GM12878 (cell line): ENCODE results near the gene KCNQ1. TPM values are rescaled to one million over a fixed set of nuclear protein-coding genes. Genes with fewer than 3 reads are reported as not detected.

ENCODE experiments used
- ATAC-seq: fragments of 200-7000 bp; cut with Tn5 transposase; 3 replicates; pipeline ENCODE4 v1.9.1; 2020; ENCODE audit warnings: mild to moderate bottlenecking, moderate library complexity
- BruUV-seq: library from RNA; stranded (reverse); fragments of 400-500 nt; replicated peaks from 2 replicates; lab custom pipeline; 2021; lab: Mats Ljungman, UMichigan
- CTCF ChIA-PET: fragments of 300-600 bp; sonication (Branson Sonifier 250); formaldehyde crosslinking; extraction: SDS; loops from one replicate; lab custom pipeline; 2021; ENCODE audit warnings: inconsistent platforms; lab: Yijun Ruan, JAX
- POLR2A ChIA-PET: fragments of 350-600 bp; formaldehyde crosslinking; extraction: SDS; loops from one replicate; lab custom pipeline; 2021; ENCODE audit warnings: inconsistent platforms; lab: Charles Lee
- RAD21 ChIA-PET: fragments of 300-600 bp; sonication (Branson Sonifier 250); formaldehyde crosslinking; loops from one replicate; lab custom pipeline; 2023; ENCODE audit warnings: antibody characterized with exemption; ENCODE audit not compliant: unreplicated experiment; lab: Charles Lee
- SMC1A ChIA-PET: fragments of 300-600 bp; sonication (Branson Sonifier 250); formaldehyde crosslinking; loops from one replicate; lab custom pipeline; 2023; ENCODE audit not compliant: unreplicated experiment, uncharacterized antibody; lab: Charles Lee
- DNase-seq: peaks from one replicate; pipeline ENCODE4 v3.0.0-alpha.2; 2011; ENCODE audit warnings: low read depth, low spot score
- FAIRE-seq: peaks from 3 replicates; lab custom pipeline; 2011; peaks lifted over from hg19 to GRCh38; lab: Jason Lieb, UNC
- H2AFZ ChIP-seq: 2 replicates; pipeline ENCODE4 v1.6.0; 2011; ENCODE audit warnings: low read depth, low read length, control low read depth; ENCODE audit not compliant: control insufficient read depth
- H3K27ac ChIP-seq: 2 replicates; pipeline ENCODE4 v1.5.1; 2011; ENCODE audit warnings: control low read depth; ENCODE audit not compliant: control insufficient read depth, insufficient read depth
- H3K27me3 ChIP-seq, 2 experiments: replicated peaks in 1 of 2; 2 replicates each; pipeline versions ENCODE4 v1.6.0 to v1.6.1; 2011; ENCODE audit warnings: low read length in 1 of 2; ENCODE audit not compliant: control insufficient read depth in 2 of 2, insufficient read depth in 2 of 2
- H3K36me3 ChIP-seq, 2 experiments: 2 replicates each; pipeline ENCODE4 v1.5.1; 2011; ENCODE audit warnings: low read length in 1 of 2; ENCODE audit not compliant: control insufficient read depth in 2 of 2, insufficient read depth in 2 of 2
- H3K4me1 ChIP-seq: 2 replicates; pipeline ENCODE4 v1.6.1; 2011; ENCODE audit warnings: mild to moderate bottlenecking, low read length, moderate library complexity, mixed read lengths; ENCODE audit not compliant: control insufficient read depth, insufficient read depth
- H3K4me2 ChIP-seq: 2 replicates; pipeline ENCODE4 v1.6.0; 2011; ENCODE audit warnings: control low read depth; ENCODE audit not compliant: control insufficient read depth, insufficient read depth
- H3K4me3 ChIP-seq: fragments of 200-600 bp; sonication (generic); 2 replicates; pipeline ENCODE4 v1.5.1; 2016
- H3K79me2 ChIP-seq: 2 replicates; pipeline ENCODE4 v1.6.0; 2011; ENCODE audit warnings: low read length; ENCODE audit not compliant: control insufficient read depth, insufficient read depth
- H3K9ac ChIP-seq: 2 replicates; pipeline ENCODE4 v1.8.0; 2011; ENCODE audit warnings: low read length, control low read depth, mixed read lengths; ENCODE audit not compliant: control insufficient read depth, insufficient read depth
- H3K9me3 ChIP-seq: replicated peaks from 3 replicates; pipeline ENCODE4 v1.5.1; 2011; ENCODE audit warnings: mild to moderate bottlenecking, low read length; ENCODE audit not compliant: control insufficient read depth, insufficient read depth
- H4K20me1 ChIP-seq: 2 replicates; pipeline ENCODE4 v1.6.0; 2011; ENCODE audit not compliant: control insufficient read depth, insufficient read depth
- ATF7 ChIP-seq: fragments of 450-650 bp; IDR thresholded peaks from 2 replicates; pipeline ENCODE4 v1.6.1; 2016; ENCODE audit warnings: low read depth, mild to moderate bottlenecking
- CBX5 ChIP-seq: sonication (generic); IDR thresholded peaks from 2 replicates; pipeline ENCODE4 v1.6.1; 2016; ENCODE audit warnings: low read depth, moderate library complexity, mild to moderate bottlenecking, inconsistent platforms
- FOS ChIP-seq: IDR thresholded peaks from 3 replicates; pipeline ENCODE4 v1.6.1; 2011; ENCODE audit warnings: borderline replicate concordance; ENCODE audit not compliant: insufficient read length; ENCODE audit errors: extremely low read depth
- KLF5 ChIP-seq: fragments of 450-650 bp; IDR thresholded peaks from 2 replicates; pipeline ENCODE4 v1.6.1; 2014; ENCODE audit warnings: mild to moderate bottlenecking; ENCODE audit not compliant: partially characterized antibody
- MLLT1 ChIP-seq: fragments of 450-650 bp; IDR thresholded peaks from 2 replicates; pipeline ENCODE4 v1.6.1; 2016; ENCODE audit warnings: mild to moderate bottlenecking
- MTA3 ChIP-seq: IDR thresholded peaks from 2 replicates; pipeline ENCODE4 v1.6.1; 2012; ENCODE audit warnings: low read length, inconsistent platforms, borderline replicate concordance
- NKRF ChIP-seq: fragments of 450-650 bp; conservative IDR thresholded peaks from 2 replicates; pipeline ENCODE4 v1.6.1; 2017; ENCODE audit warnings: mild to moderate bottlenecking, moderate library complexity
- NR2C1 ChIP-seq: fragments of 450-650 bp; IDR thresholded peaks from 2 replicates; pipeline ENCODE4 v1.6.1; 2017; ENCODE audit warnings: antibody characterized with exemption, mild to moderate bottlenecking, moderate library complexity
- RELA ChIP-seq: fragments of 450-650 bp; IDR thresholded peaks from 2 replicates; pipeline ENCODE4 v1.8.0; 2014; ENCODE audit warnings: borderline replicate concordance; ENCODE audit not compliant: partially characterized antibody
- TCF7 ChIP-seq: IDR thresholded peaks from 2 replicates; pipeline ENCODE4 v1.6.1; 2014; ENCODE audit warnings: antibody characterized with exemption, borderline replicate concordance
- WGBS: methylation state at CpG from one replicate; pipeline ENCODE4 v1.1.6; 2016; ENCODE audit warnings: low lambda C conversion rate; ENCODE audit not compliant: insufficient replicate concordance, insufficient coverage; ENCODE audit errors: missing lambda C conversion rate; 5-methylcytosine and 5-hydroxymethylcytosine counted together
- in situ Hi-C: fragments of 300-500 bp; cut with MboI; formaldehyde crosslinking; loops from 9 replicates; pipeline ENCODE4 v1.14.3; 2018; ENCODE audit warnings: mixed read lengths
- intact Hi-C: fragments of 100-400 bp; cut with micrococcal nuclease; formaldehyde crosslinking; loops from one replicate; pipeline ENCODE4 v1.14.2; 2022; ENCODE audit not compliant: unreplicated experiment
- polyA plus RNA-seq, 11 experiments: library from polyadenylated mRNA; depleted of rRNA in 4 of 11; unstranded in 6 of 11; stranded (reverse) in 5 of 11; fragments of >200 nt; fragmentation: Nextera tagmentation in 4 of 11; fragmentation: Illumina TruSeq in 1 of 11; extraction: Ambion mirVana in 4 of 11; extraction: Trizol in 1 of 11; gene quantifications; 1 replicate in 1 of 11; 2 replicates in 10 of 11; pipeline versions ENCODE4 v1.2.1 to v1.2.3, GENCODE V29; 2011 to 2016; ENCODE audit warnings: inconsistent platforms in 2 of 11, missing spikeins in 2 of 11, low read depth in 1 of 11
- total RNA-seq, 4 experiments: library from RNA; depleted of rRNA in 3 of 4; stranded (reverse); fragments of >200 nt in 3 of 4; fragmentation: Illumina TruSeq in 1 of 4; extraction: Trizol in 1 of 4; gene quantifications; 2 replicates each; pipeline versions ENCODE4 v1.2.1 to v1.2.3, GENCODE V29; 2013 to 2021

The KCNQ1 gene
- total and polyA plus RNA-seq, 10 of the 15 experiments (the other 5 are each of a cell fraction or from before 2014, with no cell fraction given): 0.03 to 0.15 (median 0.12) TPM; not detected in 7

- TF ChIP-seq RELA: no peak
- no peak for TF ChIP-seq MLLT1
- TF ChIP-seq NR2C1: no peak
- TF ChIP-seq CBX5: no peak
- TF ChIP-seq KLF5: no peak
These were observed 286.6 kb downstream of the KCNQ1 start (continued) for GRCh38 chr11:2731130-2732125.

GRCh38 chr11:2732261-2732939 lies 287.6 kb downstream of the KCNQ1 start:
- Histone ChIP-seq H3K4me3 (no peak overlapping the region), H3K4me1 (no peaks in the 10 kb centered on the region), H2AFZ (no peak overlapping the region), H3K79me2 (no peaks in the 10 kb centered on the region), H3K4me2 (no peak overlapping the region), H3K9ac (no peak overlapping the region), H3K36me3 (no peaks in the 10 kb centered on the region), H3K27ac (no peak overlapping the region), H4K20me1 (no peaks in the 10 kb centered on the region), H3K9me3 (no peaks in the 10 kb centered on the region), H3K27me3 (no peaks in the 10 kb centered on the region; a peak in 1 of 4 replicates)
- POLR2A ChIA-PET: no interaction called here
- BruUV-seq: no TSS peak
- FAIRE-seq: no peak
- 52% methylated on average over 32 of the region's 32 CpGs for WGBS
- intact Hi-C loops (no loop called here), in situ Hi-C loops (no loop called here)
- ATAC-seq: no peak
- no peak for TF ChIP-seq FOS
- TF ChIP-seq MTA3: no peak
- no peak for TF ChIP-seq NKRF
- no peak for TF ChIP-seq ATF7
- no peak for TF ChIP-seq TCF7
- CTCF ChIA-PET: no interaction called here
- no peak for DNase-seq
- RAD21 ChIA-PET: no interaction called here
- SMC1A ChIA-PET: no interaction called here
